ENCODE measurements around the gene WNT6. TPM values are rescaled to one million over a fixed set of nuclear protein-coding genes. Genes with fewer than 3 reads are reported as not detected.

The WNT6 gene
- total RNA-seq, 1 donor from 2014 or later: not detected

GRCh38 chr2:218849721-218850120, 9.9 kb upstream of the WNT6 start:
- peaks cover 3% of the 10 kb centered on the region for H3K9me3 Mint-ChIP-seq (ENCODE audit: unreplicated experiment)
- H3K4me3 Mint-ChIP-seq (ENCODE audit: unreplicated experiment): no peak overlapping the region
- DNase-seq (ENCODE audit: low spot score): no peak
- no peak overlapping the region for H3K27ac Mint-ChIP-seq (ENCODE audit: unreplicated experiment)
- peaks cover 7% of the 10 kb centered on the region for H3K4me1 Mint-ChIP-seq (ENCODE audit: unreplicated experiment)
- H3K27me3 Mint-ChIP-seq (ENCODE audit: unreplicated experiment): peaks cover 13% of the 10 kb centered on the region
- no peak for TF ChIP-seq CTCF (IDR thresholded peaks at IDR 0.05; ENCODE audit: unreplicated experiment)
- peaks cover 3% of the 10 kb centered on the region for H3K36me3 Mint-ChIP-seq (ENCODE audit: low read depth, unreplicated experiment)

GRCh38 chr2:218850796-218851195, 8.8 kb upstream of the WNT6 start:
- no peak for TF ChIP-seq CTCF (IDR thresholded peaks at IDR 0.05; ENCODE audit: unreplicated experiment)
- peaks cover 20% of the 10 kb centered on the region for H3K27me3 Mint-ChIP-seq (ENCODE audit: unreplicated experiment)
- H3K4me3 Mint-ChIP-seq (ENCODE audit: unreplicated experiment): no peak overlapping the region
- no peak overlapping the region for H3K27ac Mint-ChIP-seq (ENCODE audit: unreplicated experiment)
- peaks cover 7% of the 10 kb centered on the region for H3K4me1 Mint-ChIP-seq (ENCODE audit: unreplicated experiment)
- peaks cover 3% of the 10 kb centered on the region for H3K36me3 Mint-ChIP-seq (ENCODE audit: low read depth, unreplicated experiment)
- peaks cover 3% of the 10 kb centered on the region for H3K9me3 Mint-ChIP-seq (ENCODE audit: unreplicated experiment)
- DNase-seq (ENCODE audit: low spot score): no peak

- H3K36me3 Mint-ChIP-seq (ENCODE audit: low read depth, unreplicated experiment): peaks cover 3% of the 10 kb centered on the region
- no peak overlapping the region for H3K4me3 Mint-ChIP-seq (ENCODE audit: unreplicated experiment)
- H3K27ac Mint-ChIP-seq (ENCODE audit: unreplicated experiment): no peak overlapping the region
- peaks cover 7% of the 10 kb centered on the region for H3K4me1 Mint-ChIP-seq (ENCODE audit: unreplicated experiment)
- no peak for DNase-seq (ENCODE audit: low spot score)
- no peak for TF ChIP-seq CTCF (IDR thresholded peaks at IDR 0.05; ENCODE audit: unreplicated experiment)
- H3K27me3 Mint-ChIP-seq (ENCODE audit: unreplicated experiment): peaks cover 23% of the 10 kb centered on the region
- peaks cover 3% of the 10 kb centered on the region for H3K9me3 Mint-ChIP-seq (ENCODE audit: unreplicated experiment)
Measured at GRCh38 chr2:218851286-218851685, 8.3 kb upstream of the WNT6 start.

GRCh38 chr2:218852911-218853667, 6.5 kb upstream of the WNT6 start:
- peak; percentile 69 for DNase-seq (ENCODE audit: low spot score)
- no peaks in the 10 kb centered on the region for H3K9me3 Mint-ChIP-seq (ENCODE audit: unreplicated experiment)
- H3K36me3 Mint-ChIP-seq (ENCODE audit: low read depth, unreplicated experiment): no peaks in the 10 kb centered on the region
- no peak overlapping the region for H3K27ac Mint-ChIP-seq (ENCODE audit: unreplicated experiment)
- H3K4me3 Mint-ChIP-seq (ENCODE audit: unreplicated experiment): no peak overlapping the region
- peaks cover 7% of the 10 kb centered on the region for H3K4me1 Mint-ChIP-seq (ENCODE audit: unreplicated experiment)
- peaks cover 33% of the 10 kb centered on the region for H3K27me3 Mint-ChIP-seq (ENCODE audit: unreplicated experiment)
- peak; percentile 88 for TF ChIP-seq CTCF (IDR thresholded peaks at IDR 0.05; ENCODE audit: unreplicated experiment)

GRCh38 chr2:218853766-218854165, 5.8 kb upstream of the WNT6 start:
- H3K27ac Mint-ChIP-seq (ENCODE audit: unreplicated experiment): no peak overlapping the region
- H3K9me3 Mint-ChIP-seq (ENCODE audit: unreplicated experiment): no peaks in the 10 kb centered on the region
- peaks cover 7% of the 10 kb centered on the region for H3K4me1 Mint-ChIP-seq (ENCODE audit: unreplicated experiment)
- H3K4me3 Mint-ChIP-seq (ENCODE audit: unreplicated experiment): no peak overlapping the region
- no peak for TF ChIP-seq CTCF (IDR thresholded peaks at IDR 0.05; ENCODE audit: unreplicated experiment)
- H3K36me3 Mint-ChIP-seq (ENCODE audit: low read depth, unreplicated experiment): no peaks in the 10 kb centered on the region
- no peak for DNase-seq (ENCODE audit: low spot score)
- H3K27me3 Mint-ChIP-seq (ENCODE audit: unreplicated experiment): peaks cover 37% of the 10 kb centered on the region
